Body of pancreas (tissue), 4 donors: ENCODE measurements around the gene ATF3.

ENCODE experiments used
- CTCF ChIP-seq, 7 experiments: fragments of 450-650 bp in 4 of 7; fragments of 200-600 bp in 3 of 7; sonication (generic) in 3 of 7; IDR thresholded peaks; one replicate each; pipeline ENCODE4 v1.5.1; 2016 to 2019; ENCODE audit warnings: antibody characterized with exemption in 7 of 7
- POLR2A ChIP-seq, 3 donors: fragments of 450-650 bp; IDR thresholded peaks; one replicate each; pipeline ENCODE4 v1.6.1; 2016; ENCODE audit warnings: antibody characterized with exemption in 3 of 3, mild to moderate bottlenecking in 2 of 3

DNA sequence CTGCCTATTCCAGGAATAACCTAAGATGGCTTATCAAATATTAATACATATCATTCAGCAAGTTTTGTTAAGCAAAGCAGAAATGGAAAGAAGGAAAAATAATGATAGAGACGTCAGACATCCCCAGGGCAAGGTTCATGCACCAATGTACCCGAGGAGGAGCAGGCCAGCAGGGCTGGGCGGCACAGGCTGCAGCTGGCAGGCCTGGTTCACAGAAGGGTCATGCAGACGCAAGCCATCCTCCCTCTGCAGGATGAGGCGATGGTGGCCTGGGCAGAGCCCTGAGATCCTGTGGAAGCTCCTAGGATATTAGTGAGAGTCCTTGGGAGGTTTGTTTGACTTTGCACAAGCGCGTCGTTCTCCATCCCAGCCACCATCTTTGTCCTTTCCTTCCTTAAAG lies 61.0 kb downstream of the ATF3 start:
- TF ChIP-seq POLR2A (IDR thresholded peaks at IDR 0.05): no peak
- TF ChIP-seq CTCF (IDR thresholded peaks at IDR 0.05): no peak
